HG02759 (cell line): ENCODE data around the gene POU2F3.

Source experiments
- ATAC-seq: cut with Tn5 transposase; IDR thresholded peaks from one replicate; pipeline ENCODE4 v1.9.1; 2021; ENCODE audit warnings: mild to moderate bottlenecking, moderate library complexity; ENCODE audit not compliant: unreplicated experiment

POU2F3 gene

GRCh38 chr11:120280600-120281051 is 40.7 kb downstream of the POU2F3 start:
- ATAC-seq: no peak

GRCh38 chr11:120281143-120281795 is 41.3 kb downstream of the POU2F3 start:
- ATAC-seq: no peak

GRCh38 chr11:120283124-120283523 is 43.2 kb downstream of the POU2F3 start:
- no peak for ATAC-seq

- no peak for ATAC-seq
These were observed 44.3 kb downstream of the POU2F3 start for GRCh38 chr11:120284272-120284671.

GRCh38 chr11:120285256-120285655 is 45.3 kb downstream of the POU2F3 start:
- ATAC-seq: no peak

- no peak for ATAC-seq
These were observed 48.1 kb downstream of the POU2F3 start for GRCh38 chr11:120288021-120288420.

GRCh38 chr11:120289426-120289825 is 49.5 kb downstream of the POU2F3 start:
- ATAC-seq: no peak

- no peak for ATAC-seq
These were observed 51.0 kb downstream of the POU2F3 start for GRCh38 chr11:120290956-120291355.

- ATAC-seq: no peak
These were observed 53.3 kb downstream of the POU2F3 start for GRCh38 chr11:120293038-120293800.

GRCh38 chr11:120294096-120294495 is 54.2 kb downstream of the POU2F3 start:
- no peak for ATAC-seq

- ATAC-seq: no peak
These were observed 55.2 kb downstream of the POU2F3 start for GRCh38 chr11:120295099-120295498.

- ATAC-seq: no peak
These were observed 56.6 kb downstream of the POU2F3 start for GRCh38 chr11:120296554-120296953.

GRCh38 chr11:120298461-120298860 is 58.5 kb downstream of the POU2F3 start:
- ATAC-seq: no peak

- no peak for ATAC-seq
These were observed 62.3 kb downstream of the POU2F3 start for GRCh38 chr11:120302001-120302805.

- ATAC-seq: no peak
These were observed 63.2 kb downstream of the POU2F3 start for GRCh38 chr11:120303004-120303637.

- ATAC-seq: no peak
These were observed 64.6 kb downstream of the POU2F3 start for GRCh38 chr11:120304526-120304925.

GRCh38 chr11:120305286-120305685 is 65.3 kb downstream of the POU2F3 start:
- no peak for ATAC-seq

- ATAC-seq: no peak
These were observed 66.7 kb downstream of the POU2F3 start for GRCh38 chr11:120306519-120307242.

- ATAC-seq: no peak
These were observed 67.5 kb downstream of the POU2F3 start for GRCh38 chr11:120307476-120307875.

- no peak for ATAC-seq
These were observed 68.1 kb downstream of the POU2F3 start for GRCh38 chr11:120308081-120308480.
